Cortex of kidney (tissue), 1 donor: ENCODE measurements around the gene SLC12A7.
"Not testable (repeated sequence)": the region's sequence is repeated elsewhere in the genome, so short reads cannot be mapped to it uniquely, and the experiment has no call there.

Source experiments
- DNase-seq: peaks from one replicate; lab custom pipeline; 2025; lab: John Stamatoyannopoulos, UW

Gene SLC12A7

DNA sequence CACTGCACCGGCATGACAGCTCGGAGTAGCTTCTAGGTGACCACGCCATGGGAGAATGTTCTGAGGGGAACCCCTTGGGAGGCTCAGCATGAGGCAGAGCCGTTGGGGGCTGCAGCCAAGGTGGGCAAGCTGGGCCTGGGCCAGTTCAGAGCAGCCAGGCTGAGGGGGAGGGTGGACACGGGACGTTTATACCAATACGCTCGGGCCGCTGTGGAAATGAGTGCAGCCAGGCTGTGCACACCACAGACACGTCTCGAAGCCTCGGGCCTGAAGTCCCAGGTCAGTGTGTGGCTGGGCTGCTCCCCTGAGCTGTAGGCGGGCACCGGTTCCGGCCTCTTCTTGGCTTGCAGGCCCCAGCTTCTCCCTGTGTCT is 28.9 kb upstream of the SLC12A7 start:
- DNase-seq, result no peak

DNA sequence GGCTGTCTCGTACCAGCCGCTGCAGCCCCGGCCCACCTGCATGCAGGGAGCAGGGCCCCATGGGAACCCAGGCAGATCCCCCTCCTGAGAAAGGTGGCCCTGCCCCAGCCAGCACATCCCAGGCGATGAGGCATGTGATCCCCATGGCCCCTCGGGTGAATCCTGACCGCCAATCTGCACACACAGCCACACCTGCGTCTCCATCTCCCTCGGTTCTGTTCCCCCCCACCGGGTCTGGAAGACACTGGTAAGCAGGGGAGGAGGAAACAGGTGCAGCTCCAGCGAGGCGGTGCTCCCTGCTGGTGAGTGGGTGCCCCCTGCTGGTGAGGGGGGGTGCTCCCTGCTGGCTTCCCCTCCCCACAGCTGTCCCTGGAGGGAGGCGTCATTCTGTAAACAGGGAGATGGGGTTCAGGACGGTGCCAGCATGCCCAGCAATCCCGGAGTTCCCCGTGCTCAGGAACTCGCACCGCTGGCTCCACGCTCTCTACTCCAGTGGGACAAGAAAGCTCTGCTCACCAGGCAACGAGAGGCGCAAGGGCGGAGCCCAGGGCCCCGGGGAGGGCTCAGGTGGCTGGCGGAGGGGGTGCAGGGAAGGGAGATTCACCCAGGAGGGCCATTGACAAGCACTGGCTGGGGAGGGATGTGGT is 28.4 kb upstream of the SLC12A7 start:
- no peak for DNase-seq

DNA sequence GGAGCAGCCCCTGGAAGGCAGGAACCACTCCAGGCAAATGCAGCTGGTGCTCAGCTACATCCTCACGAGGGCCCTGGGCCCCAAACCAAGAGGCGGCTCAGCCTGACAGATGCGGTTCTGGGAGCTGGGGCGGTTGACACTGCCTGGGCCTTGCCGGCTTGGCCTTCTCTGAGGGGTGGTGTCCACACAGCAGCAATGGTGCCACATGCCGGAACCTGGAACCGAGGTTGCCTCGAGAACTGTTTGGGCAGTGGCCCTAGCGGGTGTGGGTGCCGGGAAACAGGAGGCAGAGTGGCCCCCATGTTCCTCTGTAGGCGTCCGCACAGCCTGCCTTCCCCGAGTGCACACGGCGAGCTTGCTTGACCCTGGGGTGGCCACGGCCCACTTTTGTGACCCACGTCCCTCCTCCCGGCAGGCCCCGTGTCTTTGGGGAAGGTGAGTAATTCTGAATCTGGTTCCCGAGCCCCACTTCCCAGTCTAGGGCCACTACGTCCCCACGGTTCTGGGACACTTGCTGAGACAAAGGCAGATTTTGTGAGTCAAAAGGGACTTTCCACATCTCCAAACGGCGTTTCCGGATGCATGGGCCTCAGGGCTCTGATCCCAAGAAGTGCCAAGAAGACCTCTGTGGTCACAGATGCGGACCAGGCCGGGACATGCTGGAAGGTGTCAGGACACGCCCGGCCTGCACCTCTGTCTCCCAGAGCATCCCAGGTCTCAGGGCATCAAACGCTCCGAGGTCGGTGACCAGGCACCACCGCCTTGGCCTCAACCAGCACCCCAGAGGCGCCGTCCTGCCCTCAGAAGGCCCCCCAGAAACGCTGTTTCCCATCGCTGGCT is 27.7 kb upstream of the SLC12A7 start:
- DNase-seq, result no peak

DNA sequence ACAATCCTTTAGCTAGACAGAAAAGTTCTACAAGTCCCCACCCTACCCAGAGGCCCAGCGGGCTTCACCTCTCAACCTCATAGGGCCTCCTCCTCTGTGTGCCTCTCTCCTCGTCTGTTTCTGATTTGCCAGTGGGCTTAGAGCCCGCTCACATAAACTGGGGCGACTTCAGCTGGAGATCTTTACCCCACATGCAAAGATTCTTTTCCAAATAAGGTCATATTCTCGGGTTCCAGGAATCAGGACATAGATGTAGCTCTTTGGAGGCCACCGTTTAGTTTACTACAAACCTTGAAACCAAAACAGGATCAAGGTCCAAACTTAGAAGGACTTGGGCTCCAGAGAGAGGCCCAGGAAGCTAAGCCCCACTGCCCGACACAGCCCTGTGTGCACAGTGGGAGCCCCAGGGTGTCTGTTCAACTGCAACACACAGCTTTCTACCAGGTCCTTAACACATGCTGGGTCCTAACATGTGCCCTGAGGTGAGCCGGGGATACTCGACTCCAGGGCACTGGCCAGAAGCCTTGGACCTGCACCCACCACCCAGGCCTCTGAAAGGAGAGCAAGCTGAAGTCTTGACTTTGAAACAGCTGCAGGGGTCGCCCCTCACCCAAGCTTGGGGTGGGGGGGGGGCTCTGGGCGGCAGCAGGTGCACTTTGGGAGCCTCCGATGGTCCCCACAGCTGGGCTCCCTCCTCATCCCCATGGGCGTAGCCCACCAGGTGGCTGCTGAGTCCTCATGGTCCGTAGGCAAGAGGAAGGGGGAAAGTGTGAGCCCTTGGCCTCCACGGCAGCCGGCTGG is 26.8 kb upstream of the SLC12A7 start:
- DNase-seq, result no peak

DNA sequence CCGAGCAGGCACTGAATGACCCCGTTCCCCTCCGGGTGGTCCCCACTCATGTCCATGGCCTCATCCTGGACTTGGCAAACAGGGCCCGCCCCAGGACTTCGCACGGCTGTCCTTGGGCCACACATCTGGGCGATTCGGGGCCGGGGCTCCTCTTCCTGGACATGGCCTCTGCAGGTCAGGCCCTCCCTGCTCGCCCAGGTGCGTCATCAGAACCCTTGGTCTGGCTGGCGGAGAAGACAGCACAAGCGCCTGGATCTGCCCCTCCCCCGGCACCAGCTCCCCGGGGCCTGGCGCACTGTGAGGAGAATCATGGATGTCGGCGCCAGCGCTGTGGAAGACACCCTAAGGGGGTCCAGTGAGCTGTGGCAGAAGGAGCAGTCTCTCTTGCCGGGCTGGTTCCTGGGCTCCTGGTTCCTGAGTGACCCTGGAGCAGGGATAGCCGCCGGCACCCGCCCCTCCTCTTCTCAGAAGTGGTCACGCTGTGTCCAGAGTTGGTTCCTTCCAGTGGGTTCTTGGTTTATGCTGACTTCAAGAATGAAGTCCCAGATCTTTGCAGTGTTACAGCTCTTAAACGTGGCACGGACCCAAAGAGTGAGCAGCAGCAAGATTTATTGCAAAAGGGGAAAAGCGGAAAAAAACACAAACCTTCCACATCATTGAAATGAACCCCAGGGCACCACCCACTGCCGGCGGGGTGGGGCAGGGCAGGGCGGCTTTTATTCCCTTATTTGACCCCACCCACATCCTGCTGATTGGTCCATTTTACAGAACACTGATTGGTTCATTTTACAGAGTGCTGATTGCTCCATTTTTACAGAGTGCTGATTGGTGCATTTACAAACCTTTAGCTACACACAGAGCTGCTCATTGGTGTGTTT is 25.9 kb upstream of the SLC12A7 start:
- DNase-seq, result no peak

DNA sequence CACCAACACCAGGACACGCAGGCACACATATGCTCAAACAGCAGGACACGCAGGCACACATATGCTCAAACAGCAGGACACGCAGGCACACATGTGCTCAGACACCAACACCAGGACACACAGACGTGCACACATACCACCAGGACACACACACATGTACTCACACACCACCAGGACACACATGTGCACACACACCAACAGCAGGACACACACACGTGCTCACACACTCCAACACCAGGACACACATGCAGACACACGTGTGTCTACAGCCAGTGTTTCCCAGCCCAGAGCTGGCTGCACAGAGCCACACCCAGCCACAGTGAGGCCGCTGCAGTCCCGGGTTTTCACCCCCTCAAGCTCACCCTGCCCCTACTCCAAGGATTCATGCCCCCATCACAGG is 25.0 kb upstream of the SLC12A7 start:
- no peak for DNase-seq

DNA sequence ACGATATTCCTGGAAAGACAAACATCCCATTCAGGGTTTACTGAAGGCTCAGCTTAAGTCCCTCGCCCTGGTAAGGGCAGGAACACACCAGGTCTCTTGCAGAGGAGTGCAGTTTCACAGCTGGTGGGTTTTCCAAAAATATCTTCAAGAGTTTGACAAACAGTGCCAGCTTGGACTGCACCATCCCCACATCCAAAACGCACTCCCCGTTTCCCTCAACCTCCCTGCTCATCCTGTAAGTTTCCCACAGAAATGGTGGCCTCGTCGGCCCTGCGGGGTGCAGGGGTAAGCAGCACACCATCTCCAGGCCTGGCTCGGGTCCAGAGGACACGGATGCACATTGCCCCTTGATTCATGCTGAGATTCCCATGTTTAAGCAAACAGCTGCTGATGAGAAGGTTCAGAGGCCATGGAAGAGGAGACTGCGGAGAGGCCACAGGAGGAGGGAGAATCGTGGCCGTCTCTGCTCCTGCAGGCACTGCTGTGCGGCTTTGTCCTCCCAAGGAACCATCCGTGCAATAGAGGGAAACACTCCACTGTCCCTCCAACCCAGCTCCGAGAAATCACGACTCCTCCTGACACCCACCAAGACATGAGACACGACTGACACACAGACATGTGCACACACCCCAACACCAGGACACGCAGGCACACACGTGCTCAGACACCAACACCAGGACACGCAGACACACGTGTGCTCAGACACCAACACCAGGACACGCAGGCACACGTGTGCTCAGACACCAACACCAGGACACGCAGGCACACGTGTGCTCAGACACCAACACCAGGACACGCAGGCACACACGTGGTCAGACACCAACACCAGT is 24.0 kb upstream of the SLC12A7 start:
- DNase-seq, result no peak

DNA sequence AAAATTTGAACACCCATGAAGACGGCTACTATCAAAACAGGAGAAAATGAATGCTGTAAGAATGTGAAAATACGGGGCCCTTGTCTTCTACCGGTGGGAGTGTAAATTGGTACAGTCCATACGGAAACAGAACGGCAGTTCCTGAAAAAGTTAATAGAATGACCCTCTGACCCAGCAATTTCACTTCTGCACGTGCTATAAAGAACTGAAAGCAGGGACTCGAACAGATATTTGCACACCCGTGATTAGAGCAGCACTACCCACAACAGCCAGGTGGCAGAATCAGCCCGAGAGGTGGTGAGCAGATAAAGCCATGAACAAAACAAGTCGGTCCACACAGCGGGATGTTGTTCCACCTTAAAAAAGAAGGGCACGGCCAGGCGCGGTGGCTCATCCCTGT is 22.6 kb upstream of the SLC12A7 start:
- no peak for DNase-seq

DNA sequence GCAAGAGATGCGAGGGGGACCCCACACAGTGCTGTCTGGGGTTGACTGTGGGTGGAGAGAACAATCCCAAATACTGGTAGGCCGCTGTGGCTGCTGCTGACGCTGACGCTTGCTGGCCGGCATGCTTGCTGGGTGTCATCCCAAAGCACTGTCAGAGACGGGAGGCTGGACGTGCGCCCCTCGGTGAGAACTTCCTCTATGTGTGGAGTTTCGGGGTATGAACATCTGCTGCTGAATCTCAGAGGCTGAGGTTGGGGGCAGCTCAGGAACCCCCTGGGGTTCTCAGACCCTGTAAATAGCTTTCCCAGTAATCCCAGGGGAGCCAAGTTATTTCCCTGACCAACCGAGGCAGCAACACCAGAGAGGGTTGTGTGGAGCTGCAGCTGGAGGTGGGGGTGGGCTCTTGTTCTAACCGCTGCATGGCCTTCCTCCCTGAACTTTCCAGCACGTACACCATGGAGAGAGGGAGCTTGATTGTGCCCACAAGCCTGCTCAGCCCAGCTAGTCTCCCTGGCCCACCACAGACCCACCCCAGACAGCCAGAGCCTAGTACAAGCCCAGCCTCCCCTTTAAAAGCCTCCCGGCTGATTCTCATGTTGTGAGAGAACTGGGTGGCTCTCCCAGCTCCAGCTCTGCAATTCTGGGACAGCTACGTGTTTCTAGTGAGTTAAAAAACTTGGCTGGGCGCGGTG is 21.8 kb upstream of the SLC12A7 start:
- no peak for DNase-seq

DNA sequence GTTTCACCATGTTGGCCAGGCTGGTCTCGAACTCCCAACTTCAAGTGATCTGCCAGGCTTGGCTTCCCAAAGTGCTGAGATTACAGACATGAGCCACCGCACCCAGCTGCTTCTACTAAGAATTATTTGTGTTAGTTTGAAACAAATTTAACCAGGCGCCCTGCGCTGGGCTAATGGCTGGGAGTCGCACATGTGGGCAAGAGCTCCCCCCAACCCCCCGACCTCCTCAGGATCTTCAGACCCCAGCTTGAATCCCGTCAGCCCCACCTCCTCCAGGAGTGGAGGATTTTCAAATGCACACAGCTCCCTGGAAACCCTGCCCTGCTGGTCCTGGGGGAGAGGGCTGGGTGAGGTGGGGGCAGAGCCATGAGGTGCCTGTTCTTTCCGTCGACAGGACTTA is 21.2 kb upstream of the SLC12A7 start:
- no peak for DNase-seq

DNA sequence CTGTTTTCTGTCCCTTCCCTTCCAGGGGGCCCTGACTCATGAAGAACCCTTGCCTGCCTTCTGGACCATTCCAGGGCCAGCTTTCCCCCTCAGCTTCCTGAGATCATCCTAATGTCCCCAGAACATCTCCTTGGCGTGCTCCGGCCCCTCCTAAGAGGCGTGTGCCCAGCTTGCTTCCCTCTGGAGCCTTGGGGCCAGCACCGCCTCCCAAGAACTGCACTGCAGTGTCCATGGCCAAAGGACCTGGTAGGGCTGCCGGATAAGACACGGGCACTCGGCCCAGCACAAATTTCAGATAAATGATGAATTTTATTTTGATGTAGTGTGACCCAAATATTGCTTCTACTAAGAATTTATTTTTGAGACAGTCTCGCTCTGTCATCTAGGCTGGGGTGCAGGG is 20.7 kb upstream of the SLC12A7 start:
- DNase-seq, result no peak

DNA sequence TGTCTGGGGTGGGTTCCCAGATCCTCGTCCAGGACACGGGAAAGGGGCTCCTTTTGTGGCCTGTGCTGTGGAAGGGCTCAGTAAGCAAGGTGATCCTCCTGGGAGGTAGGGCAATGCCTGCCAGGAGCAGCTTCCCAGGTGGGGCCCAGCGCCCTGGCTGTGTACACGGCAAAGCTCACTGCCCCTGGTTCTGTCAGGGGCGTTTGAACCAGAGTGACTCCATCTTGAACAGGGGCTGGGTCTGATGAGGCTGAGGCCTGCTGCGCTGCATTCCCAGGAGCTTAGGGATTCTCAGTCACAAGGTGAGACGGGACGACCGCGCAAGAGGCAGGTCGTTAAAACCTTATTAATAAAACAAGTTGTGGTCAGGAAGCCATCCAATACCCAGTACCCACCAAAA is 19.9 kb upstream of the SLC12A7 start:
- DNase-seq, result no peak

DNA sequence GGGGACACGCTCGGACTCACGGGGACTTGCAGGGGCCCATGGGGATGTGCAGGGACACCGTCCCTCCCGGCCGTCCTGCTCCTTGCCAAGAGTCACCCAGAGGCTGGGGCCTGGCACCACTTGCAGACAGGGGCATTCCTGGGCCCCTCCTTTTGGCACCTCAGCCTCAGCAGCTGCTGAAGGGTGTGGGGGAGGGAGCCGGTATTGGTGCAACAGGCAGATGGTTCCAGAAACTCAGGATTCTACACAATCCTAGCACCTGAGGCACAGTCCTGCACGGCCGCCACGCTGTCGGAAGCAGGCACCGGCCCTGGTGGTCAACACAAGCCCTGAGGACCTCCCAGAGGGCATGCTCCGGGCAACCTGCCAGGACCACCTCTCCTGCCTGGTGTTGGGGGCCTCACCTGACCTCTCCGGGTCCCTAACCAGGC is 19.3 kb upstream of the SLC12A7 start:
- no peak for DNase-seq

DNA sequence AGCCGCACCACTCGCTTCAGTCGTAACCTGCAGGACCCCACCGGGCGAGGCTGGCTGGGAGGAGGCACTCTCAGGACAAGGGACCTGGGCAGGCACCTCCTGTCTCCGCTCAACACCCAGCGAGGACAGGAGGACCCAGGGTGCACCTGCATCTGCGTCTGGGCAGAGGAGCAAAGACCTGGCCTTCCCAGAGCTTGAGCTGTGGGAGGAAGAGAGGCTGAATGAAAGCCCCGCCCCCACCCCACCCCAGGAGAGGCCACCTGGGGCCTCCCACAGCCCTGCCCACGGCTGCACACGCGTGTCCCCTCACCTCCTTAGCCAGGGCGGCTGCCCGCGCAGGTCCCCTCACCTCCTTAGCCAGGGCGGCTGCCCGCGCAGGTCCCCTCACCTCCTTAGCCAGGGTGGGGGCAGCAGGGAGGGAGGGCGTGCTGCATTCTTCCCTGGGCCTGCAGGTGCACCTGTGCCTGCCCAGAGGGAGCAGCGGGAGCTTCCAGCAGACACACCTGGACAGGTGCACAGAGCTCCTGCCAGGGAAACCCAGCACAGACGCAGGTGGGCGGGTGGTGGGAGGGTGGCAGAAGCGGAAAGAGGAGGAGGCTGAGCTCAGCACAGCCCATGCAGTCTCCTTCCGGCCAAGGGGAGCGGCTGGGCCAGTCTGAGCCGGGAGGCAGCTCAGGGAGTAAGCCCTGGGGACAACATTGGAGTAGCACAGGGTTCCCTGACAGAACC is 18.5 kb upstream of the SLC12A7 start:
- no peak for DNase-seq

DNA sequence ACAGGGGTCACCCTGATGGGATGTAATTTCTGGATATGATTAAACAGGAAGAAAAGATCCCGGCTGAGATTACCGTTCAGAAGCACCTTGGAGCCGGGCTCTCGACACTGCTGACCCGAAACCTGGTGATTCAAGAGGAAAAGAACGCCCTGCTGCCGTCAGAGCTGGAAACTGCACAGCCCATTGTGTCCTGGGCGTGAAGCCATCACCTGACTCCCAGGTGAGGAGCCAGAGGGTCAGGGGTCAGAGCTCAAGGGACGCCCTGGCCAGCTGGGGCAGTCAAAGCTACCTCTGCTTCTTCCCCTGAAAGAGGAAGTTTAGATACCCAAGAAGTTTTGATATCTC is 17.8 kb upstream of the SLC12A7 start:
- no peak for DNase-seq

DNA sequence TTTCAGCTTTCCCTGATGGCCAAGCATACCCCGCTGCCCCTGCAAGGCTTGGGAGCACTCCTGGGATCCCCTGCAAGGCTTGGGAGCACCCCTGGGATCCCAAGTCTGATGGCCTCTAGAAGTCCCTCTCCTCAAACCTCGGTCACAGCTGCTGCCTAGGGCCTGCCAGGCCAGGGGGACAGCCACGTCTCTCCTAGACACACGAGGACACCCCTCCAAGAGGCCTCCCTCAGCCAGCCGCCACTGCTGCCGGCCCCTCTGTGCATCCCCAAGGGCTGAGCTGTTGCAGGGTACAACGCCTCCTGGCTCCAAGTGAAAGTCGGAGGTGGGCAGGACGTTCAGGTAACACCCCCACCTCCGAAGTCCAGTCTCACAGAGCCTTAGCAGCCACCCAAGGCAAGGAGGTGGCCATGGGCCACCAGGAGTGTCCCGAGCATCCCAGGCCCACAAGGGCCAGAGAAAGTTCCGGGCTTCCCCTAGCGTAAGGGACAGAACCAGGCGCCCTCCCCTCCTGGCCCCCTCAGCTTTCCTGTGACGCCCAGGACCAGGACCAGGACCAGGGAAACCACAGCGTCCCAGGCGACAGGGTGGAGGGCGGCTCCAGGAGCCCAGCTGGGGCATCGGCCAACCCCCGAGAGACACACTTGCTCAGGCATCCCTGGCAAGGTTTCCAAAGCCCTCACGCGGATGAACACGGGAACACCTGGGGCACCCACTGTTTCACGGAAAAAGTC is 17.3 kb upstream of the SLC12A7 start:
- no peak for DNase-seq

DNA sequence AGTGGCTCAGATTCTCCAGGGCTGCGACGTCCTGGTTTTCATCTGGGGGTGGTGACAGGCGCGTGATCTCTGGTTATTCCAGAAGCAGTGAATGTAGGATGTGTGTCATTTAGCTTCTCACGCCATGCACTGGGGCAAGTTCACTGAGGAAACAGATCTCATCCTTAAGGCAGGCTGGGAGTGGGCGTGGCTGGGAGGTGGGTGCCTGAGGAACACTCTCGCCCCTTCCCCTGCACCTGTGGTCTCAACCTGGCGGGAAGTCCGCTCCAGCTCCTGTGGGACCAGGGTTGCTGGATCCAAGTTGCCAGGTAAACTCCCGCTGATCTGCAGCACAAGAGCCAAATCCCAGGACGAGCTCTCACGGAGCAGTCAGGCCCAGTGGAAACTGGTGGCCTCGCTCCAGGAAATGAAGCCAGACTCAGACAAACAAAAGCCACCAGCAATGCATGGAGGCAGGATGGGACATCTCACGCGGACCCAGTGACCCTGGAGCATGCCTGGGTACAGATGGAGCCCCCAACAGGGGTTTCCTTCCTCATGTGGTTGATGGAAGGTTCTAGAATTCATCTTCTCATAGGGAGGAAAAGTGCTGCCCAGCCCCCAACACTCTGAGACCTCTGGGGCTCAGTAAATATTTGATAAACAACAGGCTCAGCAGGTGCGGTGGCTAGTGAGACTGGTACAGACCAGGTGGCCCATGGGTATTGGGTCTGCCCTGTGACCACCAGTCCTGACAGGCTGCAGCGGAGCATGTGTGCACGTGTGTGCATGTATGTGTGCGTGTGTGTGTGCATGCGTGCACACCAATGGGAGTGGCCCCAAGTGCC is 16.3 kb upstream of the SLC12A7 start:
- DNase-seq, result no peak

DNA sequence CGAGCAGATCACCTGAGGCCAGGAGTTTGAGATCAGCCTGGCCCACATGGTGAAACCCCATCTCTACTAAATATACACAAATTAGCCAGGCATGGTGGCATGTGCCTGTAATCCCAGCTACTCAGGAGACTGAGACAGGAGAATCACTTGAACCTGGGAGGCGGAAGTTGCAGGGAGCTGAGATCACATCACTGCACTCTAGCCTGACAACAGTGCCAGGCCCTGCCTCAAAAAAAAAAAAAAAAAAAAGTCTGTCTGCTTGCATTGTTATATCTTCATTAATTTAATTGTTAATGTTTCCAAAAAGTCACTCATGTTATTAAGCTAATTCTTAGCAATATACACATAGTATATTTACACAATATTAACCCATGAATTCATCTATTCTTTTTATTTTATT is 13.8 kb upstream of the SLC12A7 start:
- DNase-seq, result not testable (repeated sequence)
